GM18507 (cell line): ENCODE results near the gene CLEC4G.
"Not testable (repeated sequence)": the region's sequence is repeated elsewhere in the genome, so short reads cannot be mapped to it uniquely, and the experiment has no call there.

ENCODE experiments used
- DNase-seq: peaks from one replicate; pipeline ENCODE4 v3.0.0; 2011; ENCODE audit warnings: low read depth; ENCODE audit not compliant: insufficient read length; ENCODE audit errors: extremely low spot score
- FAIRE-seq: peaks from 2 replicates; lab custom pipeline; 2011; peaks lifted over from hg19 to GRCh38; lab: Jason Lieb, UNC

The CLEC4G gene, protein sequence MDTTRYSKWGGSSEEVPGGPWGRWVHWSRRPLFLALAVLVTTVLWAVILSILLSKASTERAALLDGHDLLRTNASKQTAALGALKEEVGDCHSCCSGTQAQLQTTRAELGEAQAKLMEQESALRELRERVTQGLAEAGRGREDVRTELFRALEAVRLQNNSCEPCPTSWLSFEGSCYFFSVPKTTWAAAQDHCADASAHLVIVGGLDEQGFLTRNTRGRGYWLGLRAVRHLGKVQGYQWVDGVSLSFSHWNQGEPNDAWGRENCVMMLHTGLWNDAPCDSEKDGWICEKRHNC

DNA sequence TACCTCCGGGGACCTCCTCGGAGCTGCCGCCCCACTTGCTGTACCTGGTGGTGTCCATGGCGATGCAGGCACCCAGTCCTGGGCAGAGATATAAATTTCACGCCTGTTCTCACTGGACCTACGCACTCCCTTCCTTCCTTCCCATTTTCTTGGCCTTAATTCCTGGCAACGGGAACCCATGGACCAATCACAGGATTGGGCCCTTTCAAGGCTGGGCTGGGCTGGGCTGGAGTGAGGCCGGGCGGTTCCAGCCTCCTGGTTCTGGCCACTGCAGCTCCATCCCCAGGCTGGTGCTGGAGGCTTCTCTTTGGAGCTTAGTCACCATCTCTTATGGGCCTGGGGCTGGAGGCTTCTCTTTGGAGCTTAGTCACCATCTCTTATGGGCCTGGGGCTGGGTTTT is at the start of gene CLEC4G:
CLEC4G (minus strand) TSS at position 66 of the 400 bp plus-strand sequence; CDS start at position 58, 8 bp downstream.
- DNase-seq (no peak), FAIRE-seq (no peak)

- FAIRE-seq = no peak
- DNase-seq = no peak
These were observed 49.2 kb upstream of the CLEC4G start for GRCh38 chr19:7781157-7781556.

- DNase-seq (no peak), FAIRE-seq (no peak)
These were observed 47.9 kb upstream of the CLEC4G start for GRCh38 chr19:7779631-7780486.

DNA sequence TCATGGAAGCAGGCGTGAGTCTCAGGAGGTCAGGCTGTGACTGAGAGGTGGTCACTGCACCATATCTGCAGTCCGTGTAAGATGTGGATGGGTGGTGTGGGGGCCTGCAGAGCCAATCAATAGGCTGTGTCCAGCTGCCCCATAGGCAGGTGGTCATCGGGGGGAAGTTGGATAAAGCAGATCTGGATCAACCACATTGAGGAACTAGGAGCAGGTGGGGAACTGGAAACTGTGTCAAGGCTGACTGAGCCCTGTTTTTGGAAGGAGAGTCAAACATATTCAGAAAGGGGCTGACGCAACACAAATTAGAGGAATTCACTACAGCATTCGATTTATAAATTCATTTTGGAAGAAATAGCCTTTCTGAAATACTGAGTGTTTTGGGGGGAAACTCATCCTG is 46.2 kb upstream of the CLEC4G start:
- DNase-seq (no peak), FAIRE-seq (no peak)

DNA sequence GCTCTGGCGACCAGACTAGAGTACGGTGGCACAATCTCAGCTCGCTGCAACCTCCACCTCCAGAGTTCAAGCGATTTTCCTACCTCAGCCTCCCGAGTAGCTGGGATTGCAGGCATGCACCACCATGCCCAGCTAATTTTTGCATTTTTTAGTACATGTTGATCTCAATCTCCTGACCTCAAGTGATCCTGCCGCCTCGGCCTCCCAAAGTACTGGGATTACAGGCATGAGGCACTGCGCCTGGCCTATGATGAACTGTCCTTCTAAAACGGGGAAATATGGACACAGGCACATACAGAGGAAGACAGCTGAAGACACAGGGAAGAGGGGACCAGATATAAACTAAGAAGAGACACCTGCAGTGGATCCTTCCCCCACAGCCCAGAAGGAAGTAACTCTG is 43.9 kb upstream of the CLEC4G start:
- FAIRE-seq (no peak), DNase-seq (no peak)

DNA sequence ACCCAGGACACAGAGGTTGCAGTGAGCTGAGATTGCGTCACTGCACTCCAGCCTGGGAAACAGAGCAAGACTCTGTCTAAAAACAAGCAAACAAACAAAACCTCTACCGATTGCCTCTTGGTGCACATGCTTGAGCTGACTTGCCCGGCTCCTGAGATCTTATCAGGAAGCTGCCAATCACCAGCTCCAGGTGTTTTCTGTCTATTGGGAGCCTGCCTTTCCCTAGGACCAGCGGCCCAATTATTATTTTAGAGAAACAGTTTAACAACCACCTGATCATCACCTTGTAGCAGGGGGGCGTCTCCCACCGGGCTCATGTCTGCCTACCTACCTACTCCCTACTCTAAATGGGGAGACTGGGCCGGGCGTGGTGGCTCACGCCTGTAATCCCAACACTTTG is 41.9 kb upstream of the CLEC4G start:
- FAIRE-seq = no peak
- DNase-seq = no peak

GRCh38 chr19:7772752-7773291 is 40.9 kb upstream of the CLEC4G start:
- DNase-seq = peak; percentile 30
- FAIRE-seq = peak; percentile 95

- FAIRE-seq (no peak), DNase-seq (no peak)
These were observed 39.2 kb upstream of the CLEC4G start for GRCh38 chr19:7771072-7771471.

DNA sequence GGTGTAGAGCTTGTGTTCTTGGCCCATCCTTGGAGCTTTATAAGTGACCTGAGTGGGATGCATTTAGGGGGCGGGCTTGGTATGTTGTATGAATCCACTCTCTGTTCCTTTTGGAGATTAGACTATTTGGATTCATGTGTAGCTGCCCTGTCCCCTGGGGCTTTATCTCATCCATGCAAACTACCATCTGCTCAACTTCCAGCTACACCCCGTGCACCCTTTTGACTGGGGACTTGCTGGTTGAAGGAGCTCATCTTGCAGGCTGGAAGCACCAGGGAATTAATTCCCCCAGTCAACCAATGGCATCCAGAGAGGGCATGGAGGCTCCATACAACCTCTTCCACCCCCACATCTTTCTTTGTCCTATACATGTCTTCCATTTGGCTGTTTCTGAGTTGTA is 37.3 kb upstream of the CLEC4G start:
- DNase-seq (no peak), FAIRE-seq (no peak)

DNA sequence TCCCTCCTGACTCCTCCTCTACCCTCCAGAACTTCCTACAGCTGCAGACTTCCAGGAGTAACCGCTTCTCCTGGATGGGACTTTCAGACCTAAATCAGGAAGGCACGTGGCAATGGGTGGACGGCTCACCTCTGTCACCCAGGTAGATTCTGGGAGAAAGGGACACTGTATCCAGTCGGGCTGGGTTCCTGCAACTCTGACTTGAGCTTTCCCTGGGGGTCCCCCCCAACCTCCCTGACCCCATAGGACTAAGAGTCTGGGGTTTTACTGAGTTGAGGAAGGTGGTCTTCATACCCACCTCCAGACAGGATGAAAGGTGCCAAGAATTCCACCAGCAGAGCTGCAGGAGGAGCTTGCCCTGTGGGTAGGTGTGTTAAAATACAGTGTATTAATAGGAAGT is 35.6 kb upstream of the CLEC4G start:
- FAIRE-seq = no peak
- DNase-seq = no peak

DNA sequence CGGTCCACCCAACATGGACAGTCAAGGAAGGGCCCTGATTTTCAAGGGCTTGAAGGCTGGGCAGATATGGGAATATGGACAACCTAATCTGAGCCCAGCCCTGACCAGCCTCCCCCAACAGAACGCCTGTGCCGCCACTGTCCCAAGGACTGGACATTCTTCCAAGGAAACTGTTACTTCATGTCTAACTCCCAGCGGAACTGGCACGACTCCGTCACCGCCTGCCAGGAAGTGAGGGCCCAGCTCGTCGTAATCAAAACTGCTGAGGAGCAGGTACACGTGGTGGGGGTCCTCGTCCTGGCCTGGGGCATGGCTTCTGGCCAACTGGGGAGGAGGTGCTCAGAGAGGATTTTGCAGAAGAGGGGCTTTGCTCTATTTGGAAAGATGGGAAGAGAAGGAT is 34.6 kb upstream of the CLEC4G start:
- DNase-seq (no peak), FAIRE-seq (no peak)

DNA sequence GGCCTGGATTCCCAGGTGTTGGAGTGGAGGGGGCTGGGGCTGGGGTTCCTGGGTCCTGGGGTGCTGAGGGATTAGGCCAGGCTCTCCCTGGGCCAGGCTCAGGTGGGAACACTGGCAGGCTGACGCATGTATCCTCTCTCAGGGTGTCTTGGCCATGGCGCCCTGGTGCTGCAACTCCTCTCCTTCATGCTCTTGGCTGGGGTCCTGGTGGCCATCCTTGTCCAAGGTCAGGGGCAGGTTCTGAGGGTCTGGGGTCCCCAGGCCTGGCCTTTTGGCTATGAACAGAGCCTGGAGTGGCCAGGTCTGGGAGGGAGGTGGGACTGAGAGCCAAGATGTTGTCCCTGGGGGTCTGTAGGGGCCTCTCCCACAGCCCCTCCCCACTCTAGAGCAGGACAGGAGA is 33.1 kb upstream of the CLEC4G start:
- FAIRE-seq, DNase-seq: not testable (repeated sequence)

- FAIRE-seq, DNase-seq: not testable (repeated sequence)
These were observed 32.2 kb upstream of the CLEC4G start for GRCh38 chr19:7764157-7764556.

- no peak for DNase-seq
- no peak for FAIRE-seq
These were observed 31.8 kb upstream of the CLEC4G start for GRCh38 chr19:7763696-7764095.

DNA sequence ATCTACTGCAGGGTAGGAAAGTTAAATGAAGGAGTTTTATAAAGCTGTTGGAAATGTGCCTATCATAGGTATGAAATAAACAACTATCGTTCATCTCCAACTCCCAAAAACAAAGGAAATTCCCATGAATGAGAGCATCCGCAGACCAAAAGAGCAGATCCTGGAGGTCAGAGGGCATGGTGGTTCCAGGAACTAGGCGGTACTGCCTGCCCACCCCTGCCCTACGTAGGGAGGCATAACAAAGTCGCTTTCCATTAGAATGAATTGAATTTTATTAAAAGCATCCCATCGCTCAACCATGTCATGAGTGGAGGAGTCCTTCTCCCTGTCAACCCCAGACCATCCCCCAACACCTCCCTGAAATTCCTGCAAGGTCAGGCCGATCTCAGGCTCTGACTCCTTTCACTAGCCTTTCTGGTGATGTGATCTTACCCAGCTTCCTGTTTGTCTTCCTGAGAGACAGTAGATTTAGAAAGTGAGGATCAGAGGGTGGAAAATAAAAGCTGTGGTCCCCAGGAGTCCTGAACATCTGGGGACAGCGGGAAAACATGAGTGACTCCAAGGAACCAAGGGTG is 30.9 kb upstream of the CLEC4G start, which contains the start of gene CLEC4M:
CLEC4M (plus strand) TSS at position 525 of the 575 bp plus-strand sequence; CDS start at position 549, 24 bp downstream.
- FAIRE-seq (no peak), DNase-seq (no peak)

- FAIRE-seq (no peak), DNase-seq (no peak)
These were observed 27.2 kb upstream of the CLEC4G start for GRCh38 chr19:7759156-7759555.

DNA sequence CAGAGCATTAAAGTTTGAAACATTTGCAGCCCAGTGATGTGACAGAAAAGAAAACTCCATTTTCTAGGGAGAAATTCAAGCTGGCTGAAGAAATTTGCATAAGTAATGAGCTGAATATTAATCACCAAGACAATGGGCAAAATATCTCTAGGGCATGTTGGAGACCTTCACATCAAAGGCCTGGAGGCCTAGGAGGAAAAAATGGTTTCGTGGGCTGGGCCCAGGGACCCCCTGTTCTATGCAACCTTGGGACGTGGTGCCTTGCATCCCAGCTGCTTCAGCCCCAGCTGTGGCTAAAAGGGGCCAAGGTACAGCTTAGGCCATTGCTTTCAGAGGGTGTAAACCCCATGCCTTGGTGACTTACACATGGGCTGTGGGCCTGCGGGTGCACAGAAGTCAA is 25.4 kb upstream of the CLEC4G start:
- no peak for DNase-seq
- FAIRE-seq = no peak

- FAIRE-seq = no peak
These were observed 24.3 kb upstream of the CLEC4G start for GRCh38 chr19:7756258-7756657.

GRCh38 chr19:7751157-7751783 is 19.4 kb upstream of the CLEC4G start:
- FAIRE-seq (peak; percentile 89), DNase-seq (no peak)

More at GRCh38 chr19:7756258-7756657, 24.3 kb upstream of the CLEC4G start:
- DNase-seq = no peak

DNA sequence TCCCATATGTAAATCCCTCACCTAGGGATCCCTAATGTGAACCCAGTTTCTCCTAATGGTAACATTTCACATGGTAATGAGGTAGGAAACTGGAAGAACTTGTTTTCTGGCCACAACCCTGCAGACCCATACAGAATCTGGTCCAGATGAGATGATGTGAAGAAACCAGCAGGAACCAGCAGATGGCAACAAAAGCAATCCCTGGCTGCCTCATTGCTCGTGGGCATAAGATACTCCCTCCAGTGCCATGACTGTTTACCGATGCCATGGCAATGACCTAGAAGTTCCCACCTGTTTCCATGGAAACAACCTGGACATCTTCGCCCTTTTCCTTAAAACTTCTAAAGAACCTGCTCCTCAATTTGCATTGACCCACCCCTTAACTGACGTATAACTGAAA is 16.8 kb upstream of the CLEC4G start:
- DNase-seq (no peak), FAIRE-seq (no peak)
